GM19238 (cell line): ENCODE measurements around the gene TMEM147.
"Not testable (repeated sequence)": the region's sequence is repeated elsewhere in the genome, so short reads cannot be mapped to it uniquely, and the experiment has no call there.

Experiments used
- DNase-seq: peaks from one replicate; pipeline ENCODE4 v3.0.0; 2011; ENCODE audit warnings: low spot score; ENCODE audit not compliant: insufficient read length

The TMEM147 gene

GRCh38 chr19:35562336-35562735 is 16.9 kb downstream of the TMEM147 start:
- no peak for DNase-seq

- no peak for DNase-seq
Measured at GRCh38 chr19:35562776-35563175, 17.4 kb downstream of the TMEM147 start.

GRCh38 chr19:35563207-35563829 is 17.9 kb downstream of the TMEM147 start, which contains the start of gene ATP4A:
Gene ATP4A, minus strand, starts transcription at chr19:35563658. Its CDS starts 29 bp downstream, at chr19:35563629.
- no peak for DNase-seq

- DNase-seq = no peak
Measured at GRCh38 chr19:35565016-35565856, 19.8 kb downstream of the TMEM147 start.

- DNase-seq = no peak
Measured at GRCh38 chr19:35566738-35567137, 21.3 kb downstream of the TMEM147 start.

GRCh38 chr19:35569281-35569781 is 23.9 kb downstream of the TMEM147 start:
- DNase-seq = no peak

- no peak for DNase-seq
Measured at GRCh38 chr19:35571406-35571965, 26.1 kb downstream of the TMEM147 start.

- DNase-seq = no peak
Measured at GRCh38 chr19:35577918-35578317, 32.5 kb downstream of the TMEM147 start.

- no peak for DNase-seq
Measured at GRCh38 chr19:35578707-35579106, 33.3 kb downstream of the TMEM147 start.

GRCh38 chr19:35582760-35583159 is 37.3 kb downstream of the TMEM147 start:
- no peak for DNase-seq

GRCh38 chr19:35585848-35586247 is 40.4 kb downstream of the TMEM147 start, which contains the start of gene PMIS2:
Gene PMIS2, plus strand, starts transcription at chr19:35586173. Its CDS starts 87 bp downstream, at chr19:35586260.
- DNase-seq = no peak

GRCh38 chr19:35587321-35587720 is 41.9 kb downstream of the TMEM147 start:
- no peak for DNase-seq

GRCh38 chr19:35590875-35591274 is 45.4 kb downstream of the TMEM147 start:
- no peak for DNase-seq

- DNase-seq = no peak
Measured at GRCh38 chr19:35592226-35592625, 46.8 kb downstream of the TMEM147 start.

GRCh38 chr19:35595026-35595425 is 49.6 kb downstream of the TMEM147 start:
- DNase-seq = not testable (repeated sequence)

GRCh38 chr19:35595928-35596327 is 50.5 kb downstream of the TMEM147 start:
- DNase-seq = no peak

GRCh38 chr19:35596366-35596999 is 51.1 kb downstream of the TMEM147 start:
- DNase-seq = peak; percentile 55
